Globus pallidus (tissue), 1 donor: Measurements from ENCODE around the gene DTX4.

Experiments used
- DNase-seq: peaks from one replicate; pipeline ENCODE4 v3.0.0-alpha.2; 2015; ENCODE audit warnings: low spot score

Gene DTX4

GRCh38 chr11:59192446-59193020, 20.6 kb downstream of the DTX4 start:
- no peak for DNase-seq

DNA sequence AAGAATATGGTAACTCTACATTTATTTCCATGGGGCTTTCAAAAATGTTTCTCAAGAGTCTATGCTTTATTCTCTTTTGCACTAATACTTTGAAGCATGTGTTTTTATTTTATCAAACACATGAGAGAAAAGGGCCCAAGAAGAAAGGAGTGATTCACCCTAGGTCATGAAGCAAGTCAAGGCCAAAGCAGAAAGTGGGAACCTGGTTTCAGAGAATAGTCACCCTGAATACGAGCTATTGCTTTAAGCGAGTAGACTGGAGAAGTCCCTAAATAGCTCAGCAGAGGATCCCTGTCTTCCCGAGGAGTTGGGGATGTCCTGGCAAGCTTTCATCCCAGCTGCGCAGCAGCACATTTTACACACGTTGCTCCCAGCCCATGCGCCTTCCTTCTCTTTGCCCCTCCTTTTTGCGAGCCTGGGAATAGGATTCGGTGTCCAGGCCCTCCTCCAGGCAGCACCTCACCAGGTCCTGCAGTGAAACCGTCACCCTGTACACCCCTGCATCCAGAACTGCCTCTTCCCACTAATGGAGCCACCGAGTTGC, 21.7 kb downstream of the DTX4 start:
- no peak for DNase-seq

DNA sequence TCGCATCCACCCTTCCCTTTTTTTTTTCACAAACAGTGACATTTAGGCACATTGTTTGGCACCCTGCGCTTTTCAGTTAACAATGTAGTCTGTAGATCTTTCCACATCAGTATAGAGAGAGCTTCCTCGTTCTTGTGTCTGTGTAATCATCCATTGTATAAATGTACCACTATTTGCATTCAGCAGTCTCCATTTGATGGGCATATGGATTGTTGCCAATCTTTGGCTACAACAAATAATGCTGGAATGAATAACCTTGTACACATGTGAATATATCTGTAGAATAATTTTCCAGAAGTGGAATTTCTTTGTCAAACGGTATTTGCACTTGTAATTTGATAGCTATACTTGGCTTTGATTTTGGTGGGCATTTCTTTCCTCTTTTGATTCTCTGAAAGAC, 23.7 kb downstream of the DTX4 start:
- no peak for DNase-seq

DNA sequence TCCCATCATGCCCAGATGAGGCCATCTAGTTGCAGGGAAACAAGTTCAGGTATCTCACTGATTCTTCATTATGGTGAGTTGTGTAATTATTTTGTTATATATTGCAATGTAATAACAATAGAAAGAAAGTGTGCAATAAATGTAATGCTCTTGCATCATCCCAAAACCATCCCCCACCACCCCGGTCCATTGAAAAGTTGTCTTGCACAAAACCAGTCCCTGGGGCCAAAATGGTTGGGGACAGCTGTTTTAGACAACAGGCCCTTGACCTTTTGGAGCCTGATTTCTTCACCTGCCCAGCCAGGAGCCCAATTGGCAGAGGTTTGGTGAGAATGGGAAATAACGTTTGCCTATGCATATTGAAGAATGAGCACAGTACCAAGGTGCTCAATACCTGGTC, 24.8 kb downstream of the DTX4 start:
- no peak for DNase-seq

GRCh38 chr11:59197991-59198390, 26.1 kb downstream of the DTX4 start:
- peak; percentile 79 for DNase-seq

DNA sequence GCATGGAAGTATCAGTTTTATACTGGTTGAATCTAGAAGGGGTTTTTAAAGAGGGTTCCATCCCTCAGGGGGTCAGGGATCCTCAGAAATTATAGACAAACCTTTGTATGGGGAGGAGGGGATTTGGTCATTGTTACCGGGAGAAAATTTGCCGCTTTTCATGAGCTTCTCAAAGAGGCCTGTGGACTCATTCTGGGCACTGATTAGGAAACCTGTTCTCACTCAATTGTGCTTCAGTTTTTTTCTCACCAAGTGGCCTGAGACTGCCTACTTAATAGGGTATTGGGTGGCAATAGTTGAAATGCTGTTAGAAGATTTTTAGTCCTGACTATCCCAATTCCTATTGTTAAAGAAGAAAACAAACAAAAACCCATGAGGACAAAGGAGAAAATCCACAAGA, 26.8 kb downstream of the DTX4 start:
- DNase-seq, result no peak

DNA sequence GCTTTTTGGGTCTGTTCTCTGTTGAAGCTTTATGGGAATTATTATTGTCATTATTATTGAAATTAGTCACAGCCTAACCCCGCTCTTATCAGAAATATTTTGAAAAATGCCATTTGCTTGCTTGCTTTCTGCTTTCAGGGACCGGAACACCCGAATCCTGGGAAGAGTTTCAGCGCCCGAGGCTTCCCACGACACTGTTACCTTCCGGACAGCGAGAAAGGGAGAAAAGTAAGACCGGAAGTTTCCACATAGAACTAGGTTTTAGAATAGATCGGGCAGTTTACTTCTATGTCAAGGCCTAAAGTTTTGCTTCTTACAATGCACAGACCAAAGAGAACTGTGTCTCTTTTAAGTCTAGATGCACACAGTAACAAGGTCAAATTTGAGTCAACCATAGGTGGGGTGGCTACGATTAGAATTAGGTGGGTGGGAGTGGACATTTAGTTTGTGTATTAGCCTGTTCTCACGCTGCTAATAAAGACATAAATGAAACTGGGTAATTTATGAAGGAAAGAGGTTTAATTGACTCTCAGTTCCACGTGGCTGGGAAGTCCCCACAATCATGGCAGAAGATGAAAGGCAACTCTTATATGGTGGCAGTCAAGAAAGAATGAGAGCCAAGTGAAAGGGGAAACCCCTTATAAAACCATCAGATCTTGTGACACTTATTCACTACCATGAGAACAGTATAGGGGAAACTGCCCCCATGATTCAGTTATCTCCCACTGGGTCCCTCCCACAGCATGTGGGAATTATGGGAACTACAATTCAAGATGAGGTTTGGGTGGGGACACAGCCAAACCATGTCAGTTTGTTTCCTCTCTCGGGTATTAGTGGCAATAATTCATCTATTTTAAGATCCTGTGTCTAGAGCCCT, 27.9 kb downstream of the DTX4 start:
- DNase-seq, result no peak

DNA sequence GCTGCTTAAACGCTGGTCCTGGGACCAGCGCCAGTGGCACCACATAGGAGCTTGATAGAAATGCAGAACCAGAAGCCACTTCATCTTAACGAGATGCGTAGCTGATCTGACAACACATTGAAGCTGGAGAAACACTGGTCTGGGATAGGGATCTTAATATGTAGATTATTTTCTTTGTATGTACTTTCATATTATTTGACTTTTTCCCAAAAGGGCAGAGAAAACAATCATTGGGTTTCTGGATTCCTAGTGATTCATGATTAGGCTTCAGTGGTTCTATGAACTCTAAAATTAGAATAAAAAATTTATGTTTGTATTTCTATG, 28.5 kb downstream of the DTX4 start:
- DNase-seq, result no peak

DNA sequence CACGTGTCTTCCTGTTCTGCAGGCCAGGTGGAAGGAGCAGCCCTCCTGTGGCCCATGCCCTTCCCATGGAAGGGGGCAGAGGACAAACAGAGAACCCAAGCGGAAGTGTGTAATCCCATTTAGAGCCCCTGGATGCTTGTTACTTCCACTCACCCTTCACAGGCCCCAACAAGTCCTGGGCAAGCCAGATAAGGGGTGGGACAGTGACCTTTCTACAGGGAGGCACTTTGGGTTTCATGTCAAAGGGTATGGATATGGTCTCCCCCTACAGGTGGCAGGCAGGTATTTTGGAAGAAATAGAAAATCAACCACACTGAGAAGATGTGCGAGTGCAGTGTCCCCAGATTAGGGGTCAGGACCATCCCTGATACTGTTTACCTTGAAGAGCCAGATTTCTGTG, 29.4 kb downstream of the DTX4 start:
- no peak for DNase-seq

DNA sequence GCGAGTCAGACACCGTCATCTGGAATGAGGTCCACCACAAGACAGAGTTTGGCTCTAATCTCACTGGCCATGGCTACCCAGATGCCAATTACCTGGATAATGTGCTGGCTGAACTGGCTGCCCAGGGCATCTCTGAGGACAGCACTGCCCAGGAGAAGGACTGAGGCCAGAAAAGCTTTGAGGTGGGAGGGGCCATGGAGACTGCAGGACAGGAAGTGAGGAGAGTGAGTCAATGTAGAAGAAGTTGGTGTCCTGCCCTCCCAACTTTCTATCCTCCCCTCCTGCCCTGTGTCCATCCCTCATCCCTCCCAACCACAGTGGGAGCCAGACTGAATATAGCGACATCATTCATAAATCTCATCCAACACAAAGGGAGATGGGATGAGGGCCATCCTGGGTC, 32.8 kb downstream of the DTX4 start:
- DNase-seq, result no peak

- no peak for DNase-seq
Observed at GRCh38 chr11:59205648-59206047, 33.7 kb downstream of the DTX4 start.

DNA sequence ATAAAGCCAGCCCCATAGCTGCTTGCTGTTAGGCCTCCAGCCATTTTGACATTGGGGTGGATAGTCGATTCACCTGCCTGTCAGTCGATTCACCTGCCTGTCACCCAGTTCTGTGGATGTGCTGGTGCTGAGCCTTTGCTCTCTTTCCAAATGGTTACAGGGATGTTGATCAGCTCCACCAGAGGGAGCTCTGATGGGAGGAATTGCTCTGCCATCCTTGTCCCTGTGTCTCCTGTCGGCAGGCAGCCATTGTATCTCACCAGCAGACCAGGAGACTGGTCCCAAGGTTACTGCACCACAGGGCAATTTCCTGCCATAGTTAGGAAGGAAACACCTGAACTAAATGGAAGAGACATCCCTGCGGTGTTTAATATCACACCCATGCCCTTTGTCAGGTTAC, 34.7 kb downstream of the DTX4 start:
- no peak for DNase-seq

DNA sequence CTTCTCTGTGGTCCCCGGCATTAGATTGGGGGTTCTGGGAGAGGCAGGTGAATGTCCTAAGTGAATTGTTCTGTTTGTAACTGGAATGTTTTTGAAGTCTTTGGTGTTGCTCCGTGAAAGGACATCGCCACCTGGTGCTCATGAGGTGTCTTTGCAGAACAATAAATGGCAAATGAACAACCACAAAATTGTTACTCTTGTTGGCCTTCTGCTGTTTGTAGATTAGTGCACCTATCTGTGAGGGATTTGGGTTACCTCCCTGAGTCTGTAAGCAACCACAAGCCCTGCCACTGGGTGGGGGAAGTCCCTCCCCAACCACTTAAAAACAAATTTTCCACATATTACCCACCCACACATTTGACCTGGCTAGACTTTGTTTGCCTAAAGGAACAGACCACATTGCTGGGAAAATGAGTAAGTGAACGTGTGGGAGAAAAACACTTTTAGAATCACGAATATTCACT, 36.1 kb downstream of the DTX4 start:
- DNase-seq, result peak; percentile 68

- DNase-seq, result no peak
Observed at GRCh38 chr11:59208956-59209355, 37.0 kb downstream of the DTX4 start.

DNA sequence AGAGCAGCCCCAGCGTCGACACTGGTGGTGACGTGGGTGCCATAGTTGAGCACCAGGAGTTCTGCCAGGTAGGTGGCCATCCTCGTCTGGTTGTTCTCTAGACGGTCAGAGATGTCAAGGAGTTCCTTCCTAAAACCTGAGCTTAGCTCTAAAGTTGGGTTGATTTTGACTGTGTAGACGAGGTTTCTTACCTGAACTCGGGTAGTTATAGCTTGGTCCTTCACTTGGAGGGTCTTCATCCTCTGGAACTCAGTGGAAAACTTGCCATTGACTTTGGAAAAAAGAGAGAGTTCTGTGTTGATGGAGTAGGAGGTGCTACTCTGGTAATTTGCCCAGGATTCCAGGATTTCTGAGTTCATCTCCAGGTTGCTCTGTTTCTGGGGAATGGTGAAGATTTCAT, 40.3 kb downstream of the DTX4 start:
- no peak for DNase-seq

GRCh38 chr11:59212744-59213631, 41.1 kb downstream of the DTX4 start, which contains the start of gene MPEG1:
MPEG1 (minus strand) TSS chr11:59212927; CDS start chr11:59212865, 62 bp downstream.
- DNase-seq, result peak; percentile 50

DNA sequence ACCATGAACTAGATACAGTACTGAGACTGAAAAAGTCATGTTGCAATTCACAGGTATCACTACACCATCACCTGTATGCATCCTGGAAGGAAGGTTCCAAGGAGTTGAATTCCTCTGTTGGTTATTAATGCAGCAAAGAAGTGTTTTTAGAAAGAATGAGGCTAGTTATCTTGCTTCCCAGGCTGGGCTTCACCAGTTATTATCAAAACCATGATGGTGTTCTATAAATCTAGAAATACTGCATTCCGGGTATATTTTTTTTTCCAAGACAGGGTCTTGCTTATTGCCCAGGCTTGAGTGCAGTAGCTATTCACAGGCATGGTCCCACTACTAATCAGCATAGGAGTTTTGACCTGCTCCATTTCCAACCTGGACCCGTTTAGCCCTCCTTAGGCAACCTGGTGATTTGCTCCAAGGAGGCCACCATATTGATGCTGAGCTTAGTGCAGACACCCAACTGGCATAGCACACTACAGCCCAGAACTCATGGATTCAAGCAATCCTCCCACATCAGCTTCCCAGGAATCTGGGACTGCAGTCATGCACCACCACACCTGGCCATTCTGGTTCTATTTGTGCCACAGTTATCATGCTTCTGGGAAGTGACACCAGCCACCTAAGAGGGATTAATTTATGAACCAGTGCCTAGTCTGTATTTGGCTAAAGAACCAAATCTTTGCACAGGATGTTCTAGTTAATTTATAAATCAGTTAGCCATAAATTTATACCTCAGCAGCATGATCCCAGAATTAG, 42.4 kb downstream of the DTX4 start:
- DNase-seq, result no peak

DNA sequence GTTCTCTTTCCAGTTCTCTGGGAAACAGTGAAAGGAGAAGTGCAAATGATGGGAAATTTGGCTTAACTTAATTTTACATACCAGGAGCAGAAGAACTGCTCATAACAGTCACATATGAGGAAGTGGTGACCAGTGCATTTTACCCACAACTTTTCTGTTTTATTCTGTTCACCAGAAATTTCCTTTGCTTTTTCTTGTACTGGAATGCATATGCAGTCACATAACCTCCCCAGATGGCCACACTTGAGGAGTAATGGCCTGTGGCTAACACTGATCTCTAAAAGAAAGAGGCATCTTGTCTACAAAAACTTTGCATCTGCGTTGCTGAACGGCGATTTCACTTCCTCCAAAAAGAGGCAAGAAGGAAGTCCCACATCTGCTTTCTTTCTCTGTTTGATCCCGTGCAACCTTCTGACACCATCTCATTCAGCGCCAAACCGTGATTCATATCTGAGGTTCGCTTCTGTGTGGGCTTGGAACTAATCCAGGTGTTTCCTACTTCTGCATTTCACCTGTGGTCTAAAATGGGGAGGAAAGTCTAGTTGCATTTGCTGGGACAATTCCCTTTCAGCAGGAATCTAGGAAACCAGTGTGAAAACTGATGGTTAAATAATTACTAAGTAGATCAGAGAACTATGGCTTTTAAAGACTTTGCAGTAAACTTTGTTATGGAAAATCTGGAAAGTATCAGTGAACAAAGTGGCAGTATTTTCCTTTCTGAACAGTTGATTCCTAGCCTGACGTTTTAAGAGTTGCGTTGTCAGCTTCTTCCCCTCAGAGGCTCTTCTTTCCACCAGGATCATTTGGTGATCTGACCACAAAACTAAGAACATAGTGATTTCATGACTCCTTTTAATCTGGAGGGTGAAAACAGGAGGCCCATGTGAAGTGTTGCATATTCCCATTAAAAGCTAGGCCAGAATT, 45.0 kb downstream of the DTX4 start:
- peak; percentile 65 for DNase-seq

- no peak for DNase-seq
Observed at GRCh38 chr11:59218319-59218718, 46.4 kb downstream of the DTX4 start.

DNA sequence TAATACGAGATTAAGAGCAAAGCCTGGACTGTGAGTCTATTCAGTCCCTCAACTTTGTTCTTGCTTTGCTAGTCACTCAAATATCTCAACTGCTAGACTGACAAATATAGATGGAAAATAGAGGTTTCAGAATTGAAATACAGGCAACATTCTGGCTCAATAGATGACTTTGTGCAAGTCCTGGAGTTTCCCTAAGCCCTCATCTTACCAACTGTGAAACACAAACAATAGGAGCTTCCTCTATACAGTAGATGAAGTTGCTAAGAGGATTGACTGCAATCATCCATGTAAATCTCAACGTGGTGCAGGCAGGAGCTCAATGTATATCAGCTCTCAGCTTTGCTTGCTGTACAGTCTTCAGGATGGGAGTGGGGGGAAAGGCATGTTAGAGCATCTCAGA, 47.0 kb downstream of the DTX4 start:
- DNase-seq, result no peak

GRCh38 chr11:59219836-59220235, 47.9 kb downstream of the DTX4 start:
- no peak for DNase-seq
